BLaER1 treated with 17β-estradiol and CSF1 and Interleukin-3, amounts not matched to agents 10 nM and 100 nM (cell line): ENCODE results near the gene TMEM61.

Experiments
- H3K27ac ChIP-seq, 11 experiments: shearing (Covaris generic); formaldehyde crosslinking; 2 replicates each; pipeline ENCODE4 v1.8.1; 2022
- H3K27me3 ChIP-seq, 11 experiments: shearing (Covaris generic); formaldehyde crosslinking; 2 replicates each; pipeline ENCODE4 v1.8.1; 2022
- H3K36me3 ChIP-seq, 11 experiments: shearing (Covaris generic); formaldehyde crosslinking; 2 replicates each; pipeline ENCODE4 v1.8.1; 2022
- H3K4me1 ChIP-seq, 10 experiments: shearing (Covaris generic); formaldehyde crosslinking; 2 replicates each; pipeline ENCODE4 v1.8.1; 2022
- H3K4me2 ChIP-seq, 11 experiments: shearing (Covaris generic); formaldehyde crosslinking; 2 replicates each; pipeline ENCODE4 v1.8.1; 2022
- H3K4me3 ChIP-seq, 10 experiments: shearing (Covaris generic); formaldehyde crosslinking; 2 replicates each; pipeline ENCODE4 v1.8.1; 2022
- H3K9ac ChIP-seq, 11 experiments: shearing (Covaris generic); formaldehyde crosslinking; 2 replicates each; pipeline ENCODE4 v1.8.1; 2022
- H3K9me3 ChIP-seq, 11 experiments: shearing (Covaris generic); formaldehyde crosslinking; replicated peaks in 1 of 11; 2 replicates each; pipeline ENCODE4 v1.8.1; 2022
- H4K20me1 ChIP-seq, 11 experiments: shearing (Covaris generic); formaldehyde crosslinking; 2 replicates each; pipeline ENCODE4 v1.8.1; 2022
- Cebpa-rat ChIP-seq, 11 experiments: shearing (Covaris generic); IDR thresholded peaks; 2 replicates each; pipeline ENCODE4 v1.8.1; 2022

Gene TMEM61

DNA sequence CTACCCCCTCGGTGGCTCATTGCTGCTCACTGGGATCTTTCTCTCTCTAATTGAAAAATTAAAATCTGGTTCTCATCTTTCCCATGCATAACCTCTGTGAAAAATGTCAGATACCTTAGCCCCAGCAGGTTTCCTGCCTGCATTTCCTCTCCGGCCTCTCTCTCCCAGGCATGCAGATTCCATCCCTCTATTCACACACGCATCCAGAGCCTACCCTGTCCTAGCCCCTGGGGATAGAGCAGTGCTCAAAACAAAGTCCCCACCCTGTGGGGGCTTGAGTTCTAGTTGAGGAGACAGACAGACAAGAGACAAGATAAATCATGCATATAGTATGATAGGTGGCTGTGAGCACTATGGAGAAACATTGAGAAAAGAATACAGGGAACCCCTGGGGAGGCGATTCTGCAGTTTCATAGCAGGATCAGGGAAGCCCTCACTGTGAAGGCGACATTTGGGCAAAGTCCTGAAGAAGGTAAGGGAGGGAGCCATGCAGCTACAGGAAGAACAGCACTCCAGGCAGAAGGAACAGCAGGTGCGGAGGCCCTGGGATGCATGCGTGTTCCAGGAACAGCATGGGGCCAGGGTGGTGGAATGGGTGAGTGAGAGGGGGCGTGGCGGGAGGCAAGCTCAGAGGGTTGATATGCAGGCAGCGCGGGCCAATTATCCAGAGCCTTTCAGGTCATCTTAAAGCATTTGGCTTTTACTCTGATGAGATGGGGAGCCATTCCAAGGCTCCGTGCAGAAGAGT lies 14.8 kb downstream of the TMEM61 start:
- Histone ChIP-seq H4K20me1 (no peaks in the 10 kb centered on the region; a peak in 1 of 22 replicates), H3K4me3 (no peak overlapping the region), H3K27me3 (peaks cover 31 to 47% (median 44%) of the 10 kb centered on the region in 11 experiments), H3K4me2 (peak overlapping the region in 2 of 11 experiments; percentile 10 to 23; a peak in 1 of 22 replicates), H3K36me3 (no peaks in the 10 kb centered on the region), H3K4me1 (peaks cover 0 to 9% (median 0%) of the 10 kb centered on the region in 10 experiments; a peak in 7 of 20 replicates), H3K9me3 (0 out of 22 replicates have a peak, but pooled peaks cover 0 to 4% (median 0%) of the 10 kb centered on the region in 11 experiments), H3K9ac (no peak overlapping the region), H3K27ac (no peak overlapping the region)
- no peak for TF ChIP-seq Cebpa-rat (IDR thresholded peaks at IDR 0.05)

DNA sequence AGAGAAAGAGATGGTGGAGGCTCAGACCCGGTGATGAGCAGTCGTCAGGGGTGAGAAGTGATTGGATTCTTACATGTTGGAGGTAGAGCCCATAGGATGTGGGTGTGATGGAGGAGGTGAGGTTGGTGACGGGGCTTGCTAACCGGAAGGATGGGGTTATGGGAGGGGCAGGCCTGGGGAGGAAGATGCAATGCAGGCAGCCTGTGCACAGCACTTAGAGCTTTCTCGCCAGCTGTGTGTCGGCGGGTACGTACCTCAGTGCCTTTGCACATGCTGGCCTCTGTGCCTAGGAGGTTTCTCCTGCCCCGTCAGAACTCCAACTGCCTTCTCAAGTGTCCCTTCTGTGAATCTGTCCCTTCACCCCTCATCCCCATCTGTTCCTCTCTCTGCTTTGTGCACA lies 15.4 kb downstream of the TMEM61 start:
- Histone ChIP-seq H3K4me1 (peaks cover 0 to 9% (median 0%) of the 10 kb centered on the region in 10 experiments; a peak in 7 of 20 replicates), H3K4me3 (no peak overlapping the region), H3K9ac (no peak overlapping the region), H3K36me3 (no peaks in the 10 kb centered on the region), H3K27me3 (peaks cover 31 to 47% (median 44%) of the 10 kb centered on the region in 11 experiments), H3K4me2 (peak overlapping the region in 3 of 11 experiments; percentile 10 to 39 (median 23); a peak in 2 of 22 replicates), H3K9me3 (0 out of 22 replicates have a peak, but pooled peaks cover 0 to 4% (median 0%) of the 10 kb centered on the region in 11 experiments), H3K27ac (no peak overlapping the region), H4K20me1 (no peaks in the 10 kb centered on the region; a peak in 1 of 22 replicates)
- TF ChIP-seq Cebpa-rat (IDR thresholded peaks at IDR 0.05) = no peak

DNA sequence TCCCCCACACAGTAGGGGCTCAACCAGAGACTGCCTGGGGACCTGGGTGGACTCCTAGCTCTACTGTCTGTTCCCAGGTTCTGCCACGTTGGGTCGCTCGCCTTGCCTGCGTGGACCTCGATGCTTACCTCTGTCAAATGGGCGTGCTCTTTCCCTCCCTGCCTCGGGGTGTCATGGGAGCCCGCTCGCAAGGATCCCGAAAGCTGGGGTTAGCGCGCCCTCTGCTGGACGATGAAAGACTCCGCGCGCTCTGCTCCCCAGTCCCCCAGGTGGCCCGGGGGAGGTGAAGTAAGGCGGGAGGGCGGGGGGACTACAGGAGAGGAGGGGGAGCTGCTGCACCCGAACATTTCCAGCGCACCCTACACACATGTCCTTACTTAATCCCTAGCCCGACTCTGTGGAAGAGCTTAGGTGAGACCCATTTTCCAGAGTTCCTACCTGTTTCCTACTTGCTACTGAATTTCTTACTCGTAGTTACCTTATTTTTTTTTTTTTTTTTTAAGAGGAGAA lies 16.0 kb downstream of the TMEM61 start:
- no peak for TF ChIP-seq Cebpa-rat (IDR thresholded peaks at IDR 0.05)
- no peak overlapping the region for H3K27ac ChIP-seq

DNA sequence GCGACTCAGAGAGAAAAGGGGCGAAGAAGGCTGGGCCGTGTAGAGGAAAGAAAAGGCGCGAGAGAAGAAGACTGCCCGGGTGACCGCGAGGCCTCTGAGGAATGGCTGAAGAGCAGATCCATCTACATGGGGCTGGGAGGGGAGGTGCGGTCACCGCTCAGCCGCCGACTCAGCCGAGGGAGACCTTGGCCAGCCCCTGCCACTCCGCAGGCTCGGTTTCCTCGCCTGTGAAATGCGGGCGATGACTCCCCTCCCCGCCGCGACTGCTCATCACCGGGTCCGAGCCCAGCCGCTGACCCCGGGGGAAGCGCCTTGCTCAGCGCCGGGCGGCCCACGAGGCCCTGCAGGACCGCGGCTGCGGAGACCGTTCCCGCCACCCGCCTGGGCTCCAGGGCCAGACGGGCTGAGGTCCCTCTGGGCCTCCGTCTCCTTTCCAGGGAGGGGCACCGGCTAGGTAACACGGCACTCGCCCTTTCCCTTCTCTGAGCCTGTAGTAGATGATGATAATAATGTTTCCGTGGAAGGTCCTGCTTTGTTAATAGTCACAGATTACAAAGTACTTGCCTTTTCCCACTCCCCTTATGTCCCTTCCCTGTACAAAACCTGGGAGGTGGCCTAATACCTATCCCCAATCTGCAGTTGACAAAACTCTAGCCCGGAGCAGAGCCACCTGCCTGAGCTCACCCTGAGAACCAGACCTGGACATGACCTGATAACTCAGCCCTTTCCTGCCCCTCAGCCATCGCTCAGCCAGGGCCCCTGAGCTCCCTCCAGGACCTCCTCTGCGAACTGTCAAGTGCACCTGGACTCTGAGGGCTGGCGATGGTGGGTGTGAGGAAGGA lies 16.7 kb downstream of the TMEM61 start:
- no peak for TF ChIP-seq Cebpa-rat (IDR thresholded peaks at IDR 0.05)

More for the DNA sequence above, 16.0 kb downstream of the TMEM61 start:
- no peaks in the 10 kb centered on the region; a peak in 1 of 22 replicates for H4K20me1 ChIP-seq
- H3K4me2 ChIP-seq = peak overlapping the region in 2 of 11 experiments; percentile 23 to 39; a peak in 1 of 22 replicates
- H3K27me3 ChIP-seq = peaks cover 31 to 47% (median 44%) of the 10 kb centered on the region in 11 experiments
- H3K9ac ChIP-seq = no peak overlapping the region
- peaks cover 0 to 9% (median 0%) of the 10 kb centered on the region in 10 experiments; a peak in 7 of 20 replicates for H3K4me1 ChIP-seq
- no peak overlapping the region for H3K4me3 ChIP-seq
- H3K36me3 ChIP-seq = no peaks in the 10 kb centered on the region
- H3K9me3 ChIP-seq = 0 out of 22 replicates have a peak, but pooled peaks cover 0 to 4% (median 0%) of the 10 kb centered on the region in 11 experiments

DNA sequence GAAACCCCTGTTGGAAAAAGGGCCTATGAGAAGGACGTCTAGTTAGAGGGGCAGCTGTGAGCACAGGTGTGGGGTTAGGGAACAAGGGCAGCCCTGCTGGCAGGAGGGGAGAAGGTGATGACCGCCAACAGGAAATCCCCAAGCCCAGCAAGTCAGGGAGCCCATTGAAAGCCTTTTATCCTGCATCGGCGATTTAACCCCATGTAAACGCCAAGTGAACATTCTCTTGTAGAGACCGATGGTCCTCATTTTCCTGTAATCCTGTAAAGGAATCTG lies 17.2 kb downstream of the TMEM61 start:
- H3K27ac ChIP-seq = no peak overlapping the region
- no peak for TF ChIP-seq Cebpa-rat (IDR thresholded peaks at IDR 0.05)
- no peaks in the 10 kb centered on the region; a peak in 1 of 22 replicates for H4K20me1 ChIP-seq
- H3K4me3 ChIP-seq = no peak overlapping the region
- peaks cover 0 to 9% (median 0%) of the 10 kb centered on the region in 10 experiments; a peak in 7 of 20 replicates for H3K4me1 ChIP-seq
- H3K4me2 ChIP-seq = no peak overlapping the region
- peaks cover 31 to 47% (median 44%) of the 10 kb centered on the region in 11 experiments for H3K27me3 ChIP-seq
- no peak overlapping the region for H3K9ac ChIP-seq
- H3K9me3 ChIP-seq = 0 out of 22 replicates have a peak, but pooled peaks cover 0 to 4% (median 0%) of the 10 kb centered on the region in 11 experiments
- no peaks in the 10 kb centered on the region for H3K36me3 ChIP-seq

More for the DNA sequence above, 16.7 kb downstream of the TMEM61 start:
- H3K9ac ChIP-seq = no peak overlapping the region
- H3K4me2 ChIP-seq = no peak overlapping the region
- 0 out of 22 replicates have a peak, but pooled peaks cover 0 to 4% (median 0%) of the 10 kb centered on the region in 11 experiments for H3K9me3 ChIP-seq
- no peaks in the 10 kb centered on the region; a peak in 1 of 22 replicates for H4K20me1 ChIP-seq
- peaks cover 0 to 9% (median 0%) of the 10 kb centered on the region in 10 experiments; a peak in 7 of 20 replicates for H3K4me1 ChIP-seq
- H3K36me3 ChIP-seq = no peaks in the 10 kb centered on the region
- no peak overlapping the region for H3K4me3 ChIP-seq
- no peak overlapping the region for H3K27ac ChIP-seq
- peaks cover 31 to 47% (median 44%) of the 10 kb centered on the region in 11 experiments for H3K27me3 ChIP-seq

DNA sequence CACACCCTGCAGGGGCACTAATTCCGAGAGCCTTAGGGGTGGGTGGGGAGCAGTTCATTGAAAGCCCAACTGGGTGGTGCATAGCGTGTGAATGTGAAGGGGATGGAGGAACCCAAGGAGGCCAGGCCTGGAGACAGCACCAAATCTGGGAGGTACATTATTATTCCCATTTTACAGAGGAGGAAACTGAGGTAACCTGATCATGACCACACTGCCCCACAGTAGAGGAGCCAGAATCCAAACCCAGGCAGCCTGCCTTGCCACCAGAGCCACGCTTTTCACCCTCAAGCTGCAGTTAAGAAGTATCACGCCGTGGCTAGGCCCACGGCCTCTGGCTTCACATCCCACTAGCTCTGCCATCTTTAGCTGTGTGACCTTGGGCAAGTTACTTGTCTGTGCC lies 17.7 kb downstream of the TMEM61 start:
- Histone ChIP-seq H3K9ac (no peak overlapping the region), H3K27ac (no peak overlapping the region), H3K4me2 (no peak overlapping the region), H3K36me3 (no peaks in the 10 kb centered on the region), H4K20me1 (no peaks in the 10 kb centered on the region; a peak in 1 of 22 replicates), H3K4me1 (peaks cover 0 to 9% (median 0%) of the 10 kb centered on the region in 10 experiments; a peak in 7 of 20 replicates), H3K9me3 (0 out of 22 replicates have a peak, but pooled peaks cover 0 to 4% (median 0%) of the 10 kb centered on the region in 11 experiments), H3K27me3 (peaks cover 31 to 47% (median 44%) of the 10 kb centered on the region in 11 experiments), H3K4me3 (no peak overlapping the region)
- no peak for TF ChIP-seq Cebpa-rat (IDR thresholded peaks at IDR 0.05)

DNA sequence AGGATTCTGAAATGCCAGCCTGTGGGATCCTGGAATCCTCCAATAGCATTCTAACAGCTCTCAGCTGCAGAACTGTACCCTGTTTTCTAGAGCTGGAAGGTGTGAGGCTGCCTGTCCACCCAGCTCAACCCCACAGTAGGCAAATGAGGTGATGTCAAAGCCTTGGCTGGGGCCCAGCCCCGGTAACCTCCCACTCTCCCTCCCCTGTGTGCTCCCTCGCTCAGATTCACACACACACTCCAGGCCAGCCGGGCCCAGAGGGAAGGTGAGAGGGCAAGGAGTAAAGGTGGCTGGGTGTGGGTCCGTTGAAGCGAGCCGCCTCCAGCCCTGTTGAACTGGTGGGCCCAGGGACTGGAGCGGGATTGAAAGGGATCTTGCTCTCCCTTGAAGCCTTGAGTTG lies 18.2 kb downstream of the TMEM61 start, which contains the start of gene BSND:
Gene BSND (plus strand): TSS at position 257 of the 400 bp plus-strand sequence. CDS start 254 bp downstream, outside the sequence.
- H3K9ac ChIP-seq = no peak within 1 kb of the TSS
- H3K27ac ChIP-seq = no peak within 1 kb of the TSS
- 0 out of 22 replicates have a peak, but pooled peaks cover 0 to 4% (median 0%) of the 10 kb centered on the region in 11 experiments for H3K9me3 ChIP-seq
- no peaks in the 10 kb centered on the region for H3K36me3 ChIP-seq
- no peak for TF ChIP-seq Cebpa-rat (IDR thresholded peaks at IDR 0.05)
- no peak within 1 kb of the TSS for H3K4me3 ChIP-seq
- no peak within 1 kb of the TSS for H3K4me2 ChIP-seq
- H3K27me3 ChIP-seq = peaks cover 31 to 47% (median 44%) of the 10 kb centered on the region in 11 experiments
- H4K20me1 ChIP-seq = no peaks in the 10 kb centered on the region; a peak in 1 of 22 replicates
- peaks cover 0 to 9% (median 0%) of the 10 kb centered on the region in 10 experiments; a peak in 7 of 20 replicates for H3K4me1 ChIP-seq
